HEK293 (cell line): ENCODE data around the gene ZKSCAN3.
A peak's percentile ranks its signal among the peaks of the same experiment; 100 is the strongest.

Source experiments
- CTCF ChIA-PET: fragments of 350-600 bp; formaldehyde crosslinking; extraction: SDS; loops from one replicate; lab custom pipeline; 2021; ENCODE audit warnings: antibody characterized with exemption; lab: Yijun Ruan, JAX
- POLR2A ChIA-PET: fragments of 300-600 bp; formaldehyde crosslinking; extraction: SDS; loops from one replicate; lab custom pipeline; 2020; ENCODE audit warnings: antibody characterized with exemption, inconsistent platforms; lab: Yijun Ruan, JAX
- H3K27ac ChIP-seq: fragments of 200-500 bp; sonication (Bioruptor generic); 2 replicates; pipeline ENCODE4 v1.5.1; 2014; ENCODE audit warnings: low read depth, low read length, control low read depth, inconsistent platforms; ENCODE audit errors: extremely low read depth
- H3K36me3 ChIP-seq, 2 experiments: fragments of 200-500 bp in 1 of 2; sonication (Bioruptor generic) in 1 of 2; 1 replicate in 1 of 2; 2 replicates in 1 of 2; pipeline ENCODE4 v1.5.1; 2014 to 2017; ENCODE audit warnings: inconsistent platforms in 2 of 2, low read length in 2 of 2; ENCODE audit not compliant: control insufficient read depth in 2 of 2, insufficient read depth in 1 of 2
- H3K4me1 ChIP-seq: fragments of 200-500 bp; sonication (Bioruptor generic); 2 replicates; pipeline ENCODE4 v1.5.1; 2014; ENCODE audit warnings: mild to moderate bottlenecking, low read length, inconsistent platforms; ENCODE audit not compliant: control insufficient read depth, insufficient read depth
- H3K4me3 ChIP-seq: 2 replicates; pipeline ENCODE4 v1.5.1; 2011; ENCODE audit warnings: low read depth, mild to moderate bottlenecking, control low read depth, low read length, moderate library complexity
- H3K9me3 ChIP-seq: fragments of 200-500 bp; sonication (Bioruptor generic); 2 replicates; pipeline ENCODE4 v1.5.1; 2014; ENCODE audit warnings: low read depth, low read length, inconsistent platforms; ENCODE audit not compliant: control insufficient read depth, insufficient read depth
- AEBP2 ChIP-seq: fragments of 450-650 bp; formaldehyde crosslinking; IDR thresholded peaks from 2 replicates; pipeline ENCODE4 v1.5.1; 2016; ENCODE audit warnings: missing biosample characterization, missing genetic modification characterization, borderline replicate concordance
- GLI4 ChIP-seq: fragments of 450-650 bp; formaldehyde crosslinking; IDR thresholded peaks from 2 replicates; pipeline ENCODE4 v1.5.1; 2016; ENCODE audit warnings: missing biosample characterization, missing genetic modification characterization
- KLF16 ChIP-seq: fragments of 450-650 bp; formaldehyde crosslinking; IDR thresholded peaks from 2 replicates; pipeline ENCODE4 v1.5.1; 2017; ENCODE audit warnings: missing biosample characterization, missing genetic modification characterization
- KLF7 ChIP-seq: fragments of 450-650 bp; formaldehyde crosslinking; IDR thresholded peaks from 2 replicates; pipeline ENCODE4 v1.5.1; 2016; ENCODE audit warnings: missing biosample characterization, missing genetic modification characterization, borderline replicate concordance
- RBAK ChIP-seq: fragments of 450-650 bp; formaldehyde crosslinking; IDR thresholded peaks from 2 replicates; pipeline ENCODE4 v1.5.1; 2016; ENCODE audit warnings: missing biosample characterization, missing genetic modification characterization
- SETDB1 ChIP-seq: IDR thresholded peaks from one replicate; pipeline ENCODE4 v1.6.1; 2017; ENCODE audit warnings: mild to moderate bottlenecking, low read length, moderate library complexity, mixed read lengths; ENCODE audit not compliant: insufficient read length
- WT1 ChIP-seq: fragments of 450-650 bp; formaldehyde crosslinking; IDR thresholded peaks from 2 replicates; pipeline ENCODE4 v1.5.1; 2016; ENCODE audit warnings: missing biosample characterization, missing genetic modification characterization
- ZBTB11 ChIP-seq: fragments of 450-650 bp; formaldehyde crosslinking; conservative IDR thresholded peaks from 2 replicates; pipeline ENCODE4 v1.5.1; 2016; ENCODE audit warnings: low read depth, missing biosample characterization, missing genetic modification characterization
- ZFP41 ChIP-seq: fragments of 450-650 bp; formaldehyde crosslinking; IDR thresholded peaks from 2 replicates; pipeline ENCODE4 v1.5.1; 2016; ENCODE audit warnings: missing biosample characterization, missing genetic modification characterization, borderline replicate concordance
- ZNF146 ChIP-seq: fragments of 450-650 bp; formaldehyde crosslinking; IDR thresholded peaks from 2 replicates; pipeline ENCODE4 v1.5.1; 2016; ENCODE audit warnings: missing biosample characterization, missing genetic modification characterization
- ZNF155 ChIP-seq: fragments of 450-650 bp; formaldehyde crosslinking; IDR thresholded peaks from 2 replicates; pipeline ENCODE4 v1.5.1; 2016; ENCODE audit warnings: missing biosample characterization, missing genetic modification characterization
- ZNF239 ChIP-seq: fragments of 450-650 bp; formaldehyde crosslinking; IDR thresholded peaks from 2 replicates; pipeline ENCODE4 v1.5.1; 2016; ENCODE audit warnings: missing biosample characterization, missing genetic modification characterization
- ZNF274 ChIP-seq, 2 experiments: fragments of 200-500 bp in 1 of 2; fragments of 450-650 bp in 1 of 2; sonication (Bioruptor generic) in 1 of 2; formaldehyde crosslinking in 1 of 2; IDR thresholded peaks; 2 replicates each; pipeline versions ENCODE4 v1.5.1 to v1.6.1; 2014 to 2016; ENCODE audit warnings: borderline replicate concordance in 1 of 2, inconsistent platforms in 1 of 2, low read length in 1 of 2, missing biosample characterization in 1 of 2, missing genetic modification characterization in 1 of 2
- ZNF354C ChIP-seq: fragments of 450-650 bp; formaldehyde crosslinking; IDR thresholded peaks from 2 replicates; pipeline ENCODE4 v1.5.1; 2016; ENCODE audit warnings: missing biosample characterization, missing genetic modification characterization, low read depth, borderline replicate concordance
- ZNF394 ChIP-seq: fragments of 450-650 bp; formaldehyde crosslinking; IDR thresholded peaks from 2 replicates; pipeline ENCODE4 v1.5.1; 2016; ENCODE audit warnings: missing biosample characterization, missing genetic modification characterization, mild to moderate bottlenecking, moderate library complexity, borderline replicate concordance
- ZNF701 ChIP-seq: fragments of 450-650 bp; formaldehyde crosslinking; IDR thresholded peaks from 2 replicates; pipeline ENCODE4 v1.5.1; 2016; ENCODE audit warnings: missing biosample characterization, missing genetic modification characterization
- ZNF707 ChIP-seq: fragments of 450-650 bp; formaldehyde crosslinking; IDR thresholded peaks from 2 replicates; pipeline ENCODE4 v1.5.1; 2016; ENCODE audit warnings: missing biosample characterization, missing genetic modification characterization

The ZKSCAN3 gene

GRCh38 chr6:28390688-28391087, 40.9 kb downstream of the ZKSCAN3 start:
- ChIA-PET CTCF (no interaction called here), POLR2A (no interaction called here)
- no peak overlapping the region for H3K27ac ChIP-seq
- H3K4me1 ChIP-seq: no peaks in the 10 kb centered on the region
- H3K36me3 ChIP-seq: peaks cover 68 to 94% of the 10 kb centered on the region in 2 experiments
- H3K4me3 ChIP-seq: no peak overlapping the region
- TF ChIP-seq ZNF155 (tag by site-specific recombination): no peak
- TF ChIP-seq ZFP41 (tag by site-specific recombination): no peak
- TF ChIP-seq ZNF239: no peak
- no peak for TF ChIP-seq KLF7 (tag by site-specific recombination)
- no peak for TF ChIP-seq ZNF394 (tag by site-specific recombination)
- no peak for TF ChIP-seq KLF16 (tag by site-specific recombination)
- TF ChIP-seq RBAK (tag by site-specific recombination): no peak
- TF ChIP-seq SETDB1: peak; percentile 75
- TF ChIP-seq ZNF274 (IDR thresholded peaks at IDR 0.05; ENCODE audit: low read length): no peak
- TF ChIP-seq ZNF274 (tag by site-specific recombination; IDR thresholded peaks at IDR 0.05; ENCODE audit: borderline replicate concordance): peak; percentile 78; the same call in 1 of the 2 replicates
- no peak for TF ChIP-seq ZNF146 (tag by site-specific recombination)
- no peak for TF ChIP-seq ZBTB11
- TF ChIP-seq ZNF707 (tag by site-specific recombination): no peak
- no peaks in the 10 kb centered on the region for H3K9me3 ChIP-seq

- peaks cover 60 to 88% of the 10 kb centered on the region in 2 experiments for H3K36me3 ChIP-seq
- TF ChIP-seq AEBP2 (no peak), GLI4 (no peak), ZNF701 (tag by site-specific recombination) (no peak), ZNF354C (tag by site-specific recombination) (no peak), WT1 (tag by site-specific recombination) (no peak)
- CTCF ChIA-PET: interaction anchor here (0.6 to 2.5 kb wide), 13 partner anchors 8 to 293 kb away, joined by 3 to 10 read pairs (median 3); no protein-coding TSS in a partner anchor
- no peak overlapping the region for H3K27ac ChIP-seq
- no peaks in the 10 kb centered on the region for H3K9me3 ChIP-seq
- no peak overlapping the region for H3K4me3 ChIP-seq
- 0 out of 2 replicates have a peak, but pooled peaks cover 4% of the 10 kb centered on the region for H3K4me1 ChIP-seq
- POLR2A ChIA-PET: interaction anchor here (0.6 kb wide), 1 partner anchor 732 kb away, joined by 4 read pairs; no protein-coding TSS in a partner anchor
These were observed 44.3 kb downstream of the ZKSCAN3 start for GRCh38 chr6:28393912-28394662.
